ENCODE measurements around the gene SSBP3.

- TF ChIP-seq POLR2AphosphoS5 (IDR thresholded peaks at IDR 0.05; ENCODE audit: low read depth, low read length) (no peak), TAF1 (IDR thresholded peaks at IDR 0.05; ENCODE audit: low read depth, low read length) (no peak), POLR2A (IDR thresholded peaks at IDR 0.05; ENCODE audit: low read depth, low read length) (no peak), POU2F2 (IDR thresholded peaks at IDR 0.05; ENCODE audit: low read depth, low read length) (no peak)
These were observed 10.8 kb downstream of the SSBP3 start for GRCh38 chr1:54395281-54395934.
